ENCODE data around the gene CTSE.

DNA sequence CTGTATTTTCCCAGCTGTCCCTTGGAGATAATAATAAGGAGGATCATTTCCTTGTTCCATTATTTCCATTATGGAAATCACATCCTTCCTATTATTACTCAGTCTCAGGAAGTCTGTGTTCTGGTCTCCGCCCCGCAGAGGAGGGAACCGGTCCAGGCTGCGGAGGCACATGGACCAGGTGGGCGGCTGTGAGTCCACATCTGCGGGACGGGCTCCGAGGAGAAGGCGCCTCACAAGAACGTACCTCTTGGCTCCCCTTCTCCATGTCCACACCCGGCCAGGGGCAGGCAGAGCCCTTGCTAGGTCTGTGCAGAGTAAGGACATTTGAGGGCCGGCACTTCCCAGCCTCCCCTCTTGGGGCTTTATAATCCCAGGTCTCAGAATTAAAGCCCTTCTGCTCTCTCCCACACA lies 35.1 kb downstream of the CTSE start:
- TF ChIP-seq, protein P1, sequence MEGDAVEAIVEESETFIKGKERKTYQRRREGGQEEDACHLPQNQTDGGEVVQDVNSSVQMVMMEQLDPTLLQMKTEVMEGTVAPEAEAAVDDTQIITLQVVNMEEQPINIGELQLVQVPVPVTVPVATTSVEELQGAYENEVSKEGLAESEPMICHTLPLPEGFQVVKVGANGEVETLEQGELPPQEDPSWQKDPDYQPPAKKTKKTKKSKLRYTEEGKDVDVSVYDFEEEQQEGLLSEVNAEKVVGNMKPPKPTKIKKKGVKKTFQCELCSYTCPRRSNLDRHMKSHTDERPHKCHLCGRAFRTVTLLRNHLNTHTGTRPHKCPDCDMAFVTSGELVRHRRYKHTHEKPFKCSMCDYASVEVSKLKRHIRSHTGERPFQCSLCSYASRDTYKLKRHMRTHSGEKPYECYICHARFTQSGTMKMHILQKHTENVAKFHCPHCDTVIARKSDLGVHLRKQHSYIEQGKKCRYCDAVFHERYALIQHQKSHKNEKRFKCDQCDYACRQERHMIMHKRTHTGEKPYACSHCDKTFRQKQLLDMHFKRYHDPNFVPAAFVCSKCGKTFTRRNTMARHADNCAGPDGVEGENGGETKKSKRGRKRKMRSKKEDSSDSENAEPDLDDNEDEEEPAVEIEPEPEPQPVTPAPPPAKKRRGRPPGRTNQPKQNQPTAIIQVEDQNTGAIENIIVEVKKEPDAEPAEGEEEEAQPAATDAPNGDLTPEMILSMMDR (conservative IDR thresholded peaks at IDR 0.05; ENCODE audit: low read depth, low read length): no peak
- no peak for TF ChIP-seq EZH2 (IDR thresholded peaks at IDR 0.05; ENCODE audit: borderline replicate concordance, low read depth, low read length, poor library complexity, severe bottlenecking)

Measured in A673 (cell line).